CD14-positive monocyte (primary cell): ENCODE data around the gene FBXL15. TPM values are rescaled to one million over a fixed set of nuclear protein-coding genes. Genes with fewer than 3 reads are reported as not detected.

Experiments
- DNase-seq, 3 donors: peaks; one replicate each; pipeline ENCODE4 v3.0.0-alpha.2; 2011 to 2022
- H2AFZ ChIP-seq: 2 replicates; pipeline ENCODE4 v1.6.0; 2012; ENCODE audit warnings: mild to moderate bottlenecking, low read depth, low read length, inconsistent platforms; ENCODE audit not compliant: insufficient read depth, poor library complexity, severe bottlenecking
- H3K27ac ChIP-seq, 2 donors: 1 replicate in 1 of 2; 2 replicates in 1 of 2; pipeline ENCODE4 v1.5.1; 2012 to 2013; ENCODE audit warnings: low read length in 2 of 2, control low read depth in 1 of 2, inconsistent platforms in 1 of 2, low read depth in 1 of 2, mild to moderate bottlenecking in 1 of 2
- H3K27me3 ChIP-seq, 2 donors: one replicate each; pipeline versions ENCODE4 v1.6.0 to v1.6.1; 2011 to 2013; ENCODE audit warnings: low read length in 2 of 2; ENCODE audit not compliant: control insufficient read depth in 2 of 2, insufficient read depth in 2 of 2
- H3K36me3 ChIP-seq, 2 donors: replicated peaks in 1 of 2; 1 replicate in 1 of 2; 2 replicates in 1 of 2; pipeline versions ENCODE4 v1.5.1 to v1.6.1; 2012 to 2013; ENCODE audit warnings: low read length in 2 of 2, control low read depth in 1 of 2, inconsistent platforms in 1 of 2, mild to moderate bottlenecking in 1 of 2; ENCODE audit not compliant: insufficient read depth in 2 of 2, control insufficient read depth in 1 of 2
- H3K4me1 ChIP-seq, 2 donors: 1 replicate in 1 of 2; 2 replicates in 1 of 2; pipeline versions ENCODE4 v1.5.1 to v1.6.1; 2012 to 2013; ENCODE audit warnings: low read length in 2 of 2, control low read depth in 1 of 2, inconsistent platforms in 1 of 2, mild to moderate bottlenecking in 1 of 2, moderate library complexity in 1 of 2; ENCODE audit not compliant: insufficient read depth in 2 of 2, control insufficient read depth in 1 of 2
- H3K4me2 ChIP-seq: replicated peaks from 2 replicates; pipeline ENCODE3; 2012; ENCODE audit warnings: low read length, moderate library complexity, mild to moderate bottlenecking; ENCODE audit not compliant: poor library complexity, severe bottlenecking; ENCODE audit errors: extremely low read depth
- H3K4me3 ChIP-seq, 3 experiments: fragments of 200-600 bp in 1 of 3; sonication (generic) in 1 of 3; replicated peaks in 1 of 3; 1 replicate in 2 of 3; 2 replicates in 1 of 3; pipeline ENCODE4 v1.5.1; 2011 to 2013; ENCODE audit warnings: low read length in 3 of 3, mild to moderate bottlenecking in 3 of 3, control low read depth in 2 of 3, low read depth in 2 of 3, inconsistent platforms in 1 of 3, moderate library complexity in 1 of 3
- H3K79me2 ChIP-seq: 2 replicates; pipeline ENCODE4 v1.6.0; 2012; ENCODE audit warnings: mild to moderate bottlenecking, control low read depth, inconsistent platforms, low read length, moderate library complexity; ENCODE audit not compliant: insufficient read depth
- H3K9ac ChIP-seq: 2 replicates; pipeline ENCODE4 v1.6.0; 2017; ENCODE audit warnings: low read length, mild to moderate bottlenecking; ENCODE audit not compliant: insufficient read depth, poor library complexity, severe bottlenecking
- H3K9me3 ChIP-seq, 2 donors: replicated peaks in 1 of 2; 1 replicate in 1 of 2; 2 replicates in 1 of 2; pipeline versions ENCODE4 v1.5.1 to v1.6.1; 2012 to 2013; ENCODE audit warnings: low read length in 2 of 2, control low read depth in 1 of 2; ENCODE audit not compliant: control insufficient read depth in 1 of 2, insufficient read depth in 1 of 2
- H4K20me1 ChIP-seq: 2 replicates; pipeline ENCODE4 v1.6.0; 2012; ENCODE audit warnings: mild to moderate bottlenecking, low read length, control low read depth, moderate library complexity; ENCODE audit not compliant: insufficient read depth
- H3K27ac Mint-ChIP-seq, 7 donors: one replicate each; pipeline ENCODE4 v1.8.0; 2020; ENCODE audit warnings: mild to moderate bottlenecking in 7 of 7, mixed read lengths in 7 of 7, moderate library complexity in 6 of 7, inconsistent platforms in 2 of 7
- H3K27me3 Mint-ChIP-seq, 3 donors: one replicate each; pipeline ENCODE4 v1.8.0; 2021 to 2022; ENCODE audit warnings: low read depth in 3 of 3, mild to moderate bottlenecking in 3 of 3, mixed read lengths in 3 of 3, moderate library complexity in 3 of 3, inconsistent platforms in 1 of 3
- H3K36me3 Mint-ChIP-seq, 2 donors: one replicate each; pipeline ENCODE4 v1.8.0; 2020; ENCODE audit warnings: mixed read lengths in 2 of 2, inconsistent platforms in 1 of 2, mild to moderate bottlenecking in 1 of 2
- H3K4me1 Mint-ChIP-seq: one replicate; pipeline ENCODE4 v1.8.0; 2020; ENCODE audit warnings: mild to moderate bottlenecking, mixed read lengths
- H3K4me3 Mint-ChIP-seq, 2 donors: one replicate each; pipeline ENCODE4 v1.8.0; 2020; ENCODE audit warnings: mild to moderate bottlenecking in 2 of 2, mixed read lengths in 2 of 2, moderate library complexity in 1 of 2
- H3K9me3 Mint-ChIP-seq, 7 donors: one replicate each; pipeline ENCODE4 v1.8.0; 2020 to 2022; ENCODE audit warnings: mixed read lengths in 7 of 7, mild to moderate bottlenecking in 6 of 7, moderate library complexity in 6 of 7, inconsistent platforms in 2 of 7
- WGBS: methylation state at CpG from one replicate; pipeline ENCODE4 v1.1.5; 2013; ENCODE audit warnings: missing lambda C conversion rate; ENCODE audit not compliant: insufficient coverage; 5-methylcytosine and 5-hydroxymethylcytosine counted together
- intact Hi-C, 2 donors: fragments of 100-400 bp; cut with micrococcal nuclease; formaldehyde crosslinking; loops; one replicate each; pipeline versions ENCODE4 v1.15.0 to v1.15.1; 2023
- polyA minus RNA-seq: library from RNA; depleted of rRNA, polyadenylated mRNA; stranded (reverse); fragments of >200 nt; gene quantifications from 2 replicates; pipeline ENCODE4 v1.2.3, GENCODE V29; 2012
- polyA plus RNA-seq, 3 donors: library from polyadenylated mRNA; depleted of rRNA in 1 of 3; unstranded in 2 of 3; stranded (reverse) in 1 of 3; fragments of 300-500 nt in 2 of 3; fragments of >200 nt in 1 of 3; fragmentation: Illumina TruSeq in 2 of 3; gene quantifications; 1 replicate in 2 of 3; 2 replicates in 1 of 3; pipeline ENCODE4 v1.2.3, GENCODE V29; 2012 to 2021
- total RNA-seq, 12 experiments: library from RNA in 1 of 12; stranded (reverse) in 1 of 12; fragments of 120-200 nt in 1 of 12; gene quantifications; one replicate each; pipeline ENCODE4 v1.2.4 and lab custom pipeline; 2013 to 2026; ENCODE audit warnings: mixed read lengths in 6 of 12, inconsistent platforms in 1 of 12
- TF ChIP-seq, protein P1 (sequence below): fragments of 200-600 bp; IDR thresholded peaks from one replicate; pipeline ENCODE4 v1.8.0; 2022; ENCODE audit warnings: antibody characterized with exemption, mild to moderate bottlenecking

The FBXL15 gene
- 14.8 TPM for total RNA-seq (2013)
- 10 to 100 TPM; 16.0 to 36.3 (median 25.5) TPM for polyA plus RNA-seq
- 16.1 and 22.7 TPM in 2 replicates for polyA minus RNA-seq
- total RNA-seq (lab: John Stamatoyannopoulos, UW) = 2.9 to 11.9 (median 8.5) reads per million in 11 experiments

DNA sequence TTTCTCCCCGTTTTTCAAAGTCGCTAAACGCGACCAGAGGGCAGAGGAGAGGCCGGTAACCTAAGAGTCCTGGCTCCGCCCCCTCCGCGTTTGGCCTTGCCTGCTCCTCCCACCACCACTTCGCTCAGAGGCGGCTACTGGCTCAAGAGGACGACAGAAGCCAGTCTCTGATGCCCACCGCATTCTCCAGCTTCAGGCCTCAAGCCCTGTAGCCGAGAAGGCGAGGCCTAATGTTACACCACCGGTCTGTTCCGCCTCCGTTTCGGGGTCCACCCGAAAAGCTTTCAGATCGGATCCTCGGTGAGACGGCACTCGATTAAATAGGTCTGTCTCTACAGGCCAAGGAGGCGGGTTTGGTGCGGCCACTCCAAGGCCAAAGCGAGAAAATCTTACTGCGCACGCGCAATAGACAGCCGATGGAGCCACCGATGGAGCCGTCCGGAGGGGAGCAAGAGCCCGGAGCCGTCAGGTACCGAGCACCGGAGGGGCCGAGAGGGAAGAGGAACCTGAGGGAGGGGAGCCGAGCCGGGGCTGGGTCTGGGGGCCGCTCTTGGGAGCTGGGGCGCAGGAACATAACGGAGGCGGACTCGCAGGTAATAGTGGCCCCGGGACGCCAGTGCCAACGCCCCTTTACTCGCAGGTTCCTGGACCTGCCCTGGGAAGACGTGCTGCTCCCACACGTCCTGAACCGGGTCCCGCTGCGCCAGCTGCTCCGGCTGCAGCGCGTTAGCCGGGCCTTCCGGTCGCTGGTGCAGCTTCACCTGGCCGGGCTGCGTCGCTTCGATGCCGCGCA, at the start of gene FBXL15:
Gene FBXL15 (plus strand): TSS at position 123 of the 793 bp plus-strand sequence. CDS start 294 bp downstream, at position 417.
- H3K9me3 ChIP-seq = no peaks in the 10 kb centered on the region
- H3K4me3 ChIP-seq = peak within 1 kb of the TSS; percentile 68 to 96 (median 82)
- TF ChIP-seq, protein P1, sequence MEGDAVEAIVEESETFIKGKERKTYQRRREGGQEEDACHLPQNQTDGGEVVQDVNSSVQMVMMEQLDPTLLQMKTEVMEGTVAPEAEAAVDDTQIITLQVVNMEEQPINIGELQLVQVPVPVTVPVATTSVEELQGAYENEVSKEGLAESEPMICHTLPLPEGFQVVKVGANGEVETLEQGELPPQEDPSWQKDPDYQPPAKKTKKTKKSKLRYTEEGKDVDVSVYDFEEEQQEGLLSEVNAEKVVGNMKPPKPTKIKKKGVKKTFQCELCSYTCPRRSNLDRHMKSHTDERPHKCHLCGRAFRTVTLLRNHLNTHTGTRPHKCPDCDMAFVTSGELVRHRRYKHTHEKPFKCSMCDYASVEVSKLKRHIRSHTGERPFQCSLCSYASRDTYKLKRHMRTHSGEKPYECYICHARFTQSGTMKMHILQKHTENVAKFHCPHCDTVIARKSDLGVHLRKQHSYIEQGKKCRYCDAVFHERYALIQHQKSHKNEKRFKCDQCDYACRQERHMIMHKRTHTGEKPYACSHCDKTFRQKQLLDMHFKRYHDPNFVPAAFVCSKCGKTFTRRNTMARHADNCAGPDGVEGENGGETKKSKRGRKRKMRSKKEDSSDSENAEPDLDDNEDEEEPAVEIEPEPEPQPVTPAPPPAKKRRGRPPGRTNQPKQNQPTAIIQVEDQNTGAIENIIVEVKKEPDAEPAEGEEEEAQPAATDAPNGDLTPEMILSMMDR = no peak
- H3K27me3 ChIP-seq = peaks cover 11 to 22% of the 10 kb centered on the region in 2 donors
- peak within 1 kb of the TSS; percentile 98 for H3K4me2 ChIP-seq
- peak within 1 kb of the TSS; percentile 90 for H2AFZ ChIP-seq
- peaks cover 21% of the 10 kb centered on the region in 2 donors for H3K36me3 ChIP-seq
- peak within 1 kb of the TSS; percentile 75 for H3K9ac ChIP-seq
- intact Hi-C loops = loop anchor here (2.0 to 5.0 kb wide), 2 partner anchors 41 to 58 kb away; no protein-coding TSS in a partner anchor
- peaks cover 0 to 7% (median 4%) of the 10 kb centered on the region in 7 donors for H3K9me3 Mint-ChIP-seq
- peaks cover 31% of the 10 kb centered on the region for H4K20me1 ChIP-seq
- peak; percentile 93 to 97 (median 96) for DNase-seq
- peaks cover 18% of the 10 kb centered on the region for H3K79me2 ChIP-seq
- peaks cover 21 to 34% (median 24%) of the 10 kb centered on the region in 3 donors for H3K27me3 Mint-ChIP-seq
- WGBS = under 1% methylated on average over 66 of the region's 66 CpGs
- peaks cover 34% of the 10 kb centered on the region for H3K4me1 Mint-ChIP-seq
- H3K27ac ChIP-seq = peak within 1 kb of the TSS; percentile 70 to 71
- H3K27ac Mint-ChIP-seq = peak within 1 kb of the TSS; percentile 89 to 98 (median 96)
- H3K4me1 ChIP-seq = peaks cover 33 to 41% of the 10 kb centered on the region in 2 donors
- peaks cover 18 to 28% of the 10 kb centered on the region in 2 donors for H3K36me3 Mint-ChIP-seq
- peak within 1 kb of the TSS; percentile 93 to 97 for H3K4me3 Mint-ChIP-seq

DNA sequence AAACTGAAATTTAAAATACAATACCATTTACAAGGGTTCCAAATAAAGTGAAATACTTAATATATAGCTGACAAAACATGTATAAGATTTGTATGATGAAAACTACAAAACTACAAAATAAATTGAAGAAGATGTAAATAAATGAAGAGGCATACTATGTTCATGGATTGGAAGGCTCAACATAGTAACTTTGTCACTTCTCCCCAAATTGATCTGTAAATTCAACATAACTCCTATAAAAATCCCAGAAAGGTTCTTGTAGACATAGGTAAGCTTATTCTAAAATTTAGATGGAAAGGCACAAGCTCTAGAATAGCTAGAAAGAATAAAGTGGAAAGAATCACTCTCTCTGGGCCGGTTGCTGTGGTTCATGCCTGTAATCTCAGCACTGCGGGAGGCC, 49.3 kb upstream of the FBXL15 start:
- DNase-seq = no peak
- no peaks in the 10 kb centered on the region for H3K4me1 ChIP-seq
- Mint-ChIP-seq H3K4me3 (no peak overlapping the region), H3K36me3 (peaks cover 94% of the 10 kb centered on the region in 2 donors), H3K27ac (peak overlapping the region in 1 of 7 donors; percentile 41), H3K4me1 (no peaks in the 10 kb centered on the region), H3K9me3 (peaks cover 0 to 5% (median 0%) of the 10 kb centered on the region in 7 donors), H3K27me3 (peaks cover 0 to 2% (median 0%) of the 10 kb centered on the region in 3 donors)
- H4K20me1 ChIP-seq = peaks cover 3% of the 10 kb centered on the region
- intact Hi-C loops = no loop called here
- H2AFZ ChIP-seq = no peak overlapping the region
- TF ChIP-seq, protein P1 = no peak
- peaks cover 88 to 100% of the 10 kb centered on the region in 2 donors for H3K36me3 ChIP-seq
- no peak overlapping the region for H3K9ac ChIP-seq
- H3K4me2 ChIP-seq = no peak overlapping the region
- H3K4me3 ChIP-seq = no peak overlapping the region
- whole genome bisulfite sequencing = 100% methylated on average over 1 of the region's 2 CpGs
- H3K9me3 ChIP-seq = no peaks in the 10 kb centered on the region
- no peak overlapping the region for H3K27ac ChIP-seq
- H3K79me2 ChIP-seq = no peaks in the 10 kb centered on the region
- H3K27me3 ChIP-seq = no peaks in the 10 kb centered on the region
